ENCODE measurements around the gene BCL2L1.

DNA sequence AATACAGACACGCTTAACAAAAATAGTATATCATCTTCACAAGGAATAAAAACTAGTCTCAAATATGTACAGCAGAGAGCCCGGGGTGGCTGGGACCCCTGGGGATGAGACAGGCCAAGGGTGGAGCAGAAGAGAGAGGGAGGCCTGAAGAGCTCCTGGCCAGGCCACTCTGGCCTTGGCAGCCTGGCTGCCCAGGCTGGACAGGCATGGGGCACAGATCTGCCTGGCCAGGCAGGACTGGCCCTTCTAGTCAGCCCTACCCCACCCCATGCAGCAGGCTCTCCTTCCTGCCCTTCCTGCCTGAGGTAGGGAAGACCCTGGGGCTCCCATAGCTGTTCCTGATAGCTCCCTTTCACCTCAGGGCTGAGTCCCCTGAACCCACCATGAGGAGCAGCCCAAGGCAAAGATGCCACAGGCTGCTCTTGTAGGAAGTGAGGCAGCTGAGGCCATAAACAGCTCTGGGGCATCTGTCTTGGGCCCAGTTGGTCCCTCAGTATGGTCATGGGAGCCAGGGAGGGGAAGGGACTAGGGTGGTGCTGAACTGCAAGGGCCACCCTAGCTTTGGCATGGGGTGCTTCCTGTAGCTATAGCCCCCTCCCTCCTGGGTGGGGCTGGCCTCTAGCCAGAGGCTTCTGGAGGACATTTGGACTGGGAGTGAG lies 57.8 kb downstream of the BCL2L1 start:
- TF ChIP-seq EZH2 (IDR thresholded peaks at IDR 0.05; ENCODE audit: insufficient read depth, poor library complexity, severe bottlenecking) = no peak
- TF ChIP-seq EZH2phosphoT487 (IDR thresholded peaks at IDR 0.05; ENCODE audit: insufficient read depth, low read depth) = no peak
